Raji (cell line): ENCODE data around the gene UBTFL1.
"Not testable (repeated sequence)": the region's sequence is repeated elsewhere in the genome, so short reads cannot be mapped to it uniquely, and the experiment has no call there.

Experiments
- POLR2A ChIP-seq: IDR thresholded peaks from 2 replicates; pipeline ENCODE4 v1.6.1; 2011; ENCODE audit warnings: low read depth, low read length, control low read depth; ENCODE audit not compliant: insufficient read depth

UBTFL1 gene

GRCh38 chr11:90085650-90086049 lies at the start of gene UBTFL1:
Gene UBTFL1, plus strand, starts transcription at chr11:90085950. Its CDS starts 0 bp downstream, at chr11:90085950.
- TF ChIP-seq POLR2A: not testable (repeated sequence)

DNA sequence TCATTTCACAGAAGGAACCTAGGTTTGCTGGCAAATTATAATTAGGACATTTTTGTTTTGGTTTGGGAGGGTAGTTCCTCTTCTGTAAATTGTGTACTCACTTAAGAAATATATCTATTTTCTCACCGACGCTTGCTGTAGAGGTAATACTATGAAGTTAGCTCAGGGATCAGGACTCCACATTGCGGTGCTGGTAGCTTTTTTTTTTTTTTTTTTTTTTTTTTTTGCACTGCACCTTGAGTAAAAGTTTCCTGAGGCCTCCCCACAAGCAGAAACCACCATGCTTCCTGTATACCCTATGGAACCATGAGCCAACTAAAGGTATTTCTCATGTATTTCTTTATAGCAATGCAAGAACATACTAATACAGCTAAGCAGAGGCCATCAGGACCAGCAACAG lies 14.7 kb downstream of the UBTFL1 start:
- no peak for TF ChIP-seq POLR2A

DNA sequence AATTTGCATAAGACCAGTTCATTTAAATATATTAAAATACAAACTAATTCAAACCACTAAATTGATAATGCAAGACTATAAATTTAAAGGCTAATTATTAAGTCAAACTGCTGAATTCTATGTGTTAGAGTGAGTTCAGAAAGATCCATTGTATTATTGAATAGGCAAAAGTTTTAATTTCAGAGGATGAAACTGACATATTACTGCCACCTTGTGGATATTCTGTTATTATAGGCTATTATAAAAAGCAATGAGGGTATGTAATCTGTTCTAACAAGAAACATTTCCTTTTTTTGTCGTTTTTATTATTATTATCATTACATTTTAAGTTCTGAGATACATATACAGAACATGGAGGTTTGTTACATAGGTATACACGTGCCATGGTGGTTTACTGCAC lies 27.8 kb downstream of the UBTFL1 start:
- TF ChIP-seq POLR2A: no peak

GRCh38 chr11:90120191-90120590 lies 34.4 kb downstream of the UBTFL1 start:
- TF ChIP-seq POLR2A: no peak

GRCh38 chr11:90124371-90124770 lies 38.6 kb downstream of the UBTFL1 start:
- no peak for TF ChIP-seq POLR2A

DNA sequence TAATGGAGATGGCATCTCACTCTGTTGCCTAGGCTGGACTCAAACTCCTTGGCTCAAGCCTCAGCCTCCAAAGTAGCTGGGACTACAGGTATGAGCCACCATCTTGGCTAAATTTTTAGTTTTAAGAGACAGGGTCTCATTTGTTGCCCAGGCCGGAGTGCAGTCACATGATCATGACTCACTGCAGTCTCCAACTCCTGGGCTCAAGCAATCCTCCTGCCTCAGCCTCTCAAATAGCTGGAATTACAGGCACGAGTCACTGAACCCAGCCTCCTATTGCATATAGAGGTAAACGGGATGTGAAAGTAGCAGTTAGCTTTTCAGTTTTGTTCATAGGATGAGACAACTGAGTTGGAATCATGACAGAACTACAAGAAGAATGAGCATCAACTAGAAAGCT lies 39.2 kb downstream of the UBTFL1 start:
- no peak for TF ChIP-seq POLR2A

GRCh38 chr11:90133560-90134477 lies 48.1 kb downstream of the UBTFL1 start:
- TF ChIP-seq POLR2A: no peak

DNA sequence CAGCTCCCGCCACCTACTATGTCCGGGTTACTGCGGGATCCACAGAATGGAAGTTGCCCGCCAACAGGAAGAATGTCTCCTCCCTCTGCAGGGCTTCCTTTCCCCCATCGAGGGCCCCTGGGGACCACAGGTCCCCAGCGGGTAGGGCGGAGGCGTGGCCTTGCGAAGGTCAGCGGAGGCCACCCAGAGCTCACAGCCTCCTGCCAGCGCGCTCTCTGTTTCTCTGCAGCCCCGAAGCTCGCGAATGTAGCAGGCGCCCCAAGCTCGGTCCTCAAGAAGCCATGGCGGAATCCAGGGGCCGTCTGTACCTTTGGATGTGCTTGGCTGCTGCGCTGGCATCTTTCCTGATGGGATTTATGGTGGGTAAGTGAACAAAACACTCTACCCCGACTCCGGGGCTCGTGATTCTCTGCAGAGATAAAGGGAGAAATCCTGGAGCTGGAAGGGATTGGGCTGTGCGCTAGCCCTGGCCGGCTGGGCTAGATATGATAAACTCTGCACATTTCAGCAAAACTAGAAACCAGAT lies 48.8 kb downstream of the UBTFL1 start, which contains the start of gene NAALAD2:
NAALAD2 (plus strand) TSS at position 186 of the 526 bp plus-strand sequence; CDS start at position 282, 96 bp downstream.
- TF ChIP-seq POLR2A: no peak

GRCh38 chr11:90135016-90135415 lies 49.3 kb downstream of the UBTFL1 start:
- TF ChIP-seq POLR2A: no peak
